Stimulated activated CD8-positive, alpha-beta memory T cell treated with anti-CD3 and anti-CD28 coated beads, Interleukin-12 subunit alpha, Interleukin-12 subunit beta, amount 100 ng/mL, for 24 hours (primary cell): ENCODE measurements around the gene SP9.

Experiments
- DNase-seq: peaks from one replicate; pipeline ENCODE4 v3.0.0-alpha.2; 2020; ENCODE audit errors: extremely low read depth

SP9 gene

DNA sequence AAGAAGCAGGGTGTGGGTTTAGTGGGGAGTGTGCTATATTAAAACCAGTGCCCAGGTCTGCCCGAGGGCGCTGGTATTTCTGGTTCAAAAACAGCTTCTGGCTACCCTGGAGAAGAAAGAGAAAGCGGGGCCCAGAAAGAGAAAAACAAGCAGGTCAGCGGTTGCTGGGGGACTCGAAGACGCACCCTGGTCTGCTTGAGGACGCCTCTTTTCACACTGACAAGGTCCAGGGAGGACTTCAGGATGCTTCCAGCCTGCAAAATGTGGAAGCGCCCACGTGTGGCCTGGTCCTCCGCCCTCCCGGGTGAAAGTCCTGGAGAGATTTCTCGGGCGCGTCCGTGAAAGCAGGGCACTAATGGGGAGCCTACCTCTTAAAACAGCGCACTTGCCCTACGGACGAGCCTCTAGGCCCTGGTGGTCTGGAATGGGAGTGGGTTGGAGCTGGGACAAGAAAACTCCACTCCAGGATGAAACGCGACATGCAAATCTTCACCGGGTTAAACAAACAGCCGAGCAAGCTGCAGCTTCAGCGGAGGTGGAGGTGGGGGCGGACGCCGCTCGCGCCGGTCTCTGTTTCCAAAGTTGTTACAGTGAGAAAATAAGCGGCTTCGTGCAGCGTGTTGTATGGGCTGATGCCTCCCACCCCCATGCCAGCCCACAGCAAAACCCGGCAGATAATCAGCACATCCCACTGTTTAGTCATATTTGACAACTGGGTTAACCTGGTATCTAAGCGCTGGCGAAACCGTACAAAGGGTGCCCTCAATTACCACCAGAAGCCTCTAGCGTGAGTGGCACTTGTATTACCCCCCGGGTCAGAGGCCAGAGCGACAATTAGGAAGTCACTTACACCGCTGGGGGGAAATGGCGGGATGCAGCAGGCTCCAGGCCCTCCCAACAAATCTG lies 1.1 kb upstream of the SP9 start:
- no peak for DNase-seq

DNA sequence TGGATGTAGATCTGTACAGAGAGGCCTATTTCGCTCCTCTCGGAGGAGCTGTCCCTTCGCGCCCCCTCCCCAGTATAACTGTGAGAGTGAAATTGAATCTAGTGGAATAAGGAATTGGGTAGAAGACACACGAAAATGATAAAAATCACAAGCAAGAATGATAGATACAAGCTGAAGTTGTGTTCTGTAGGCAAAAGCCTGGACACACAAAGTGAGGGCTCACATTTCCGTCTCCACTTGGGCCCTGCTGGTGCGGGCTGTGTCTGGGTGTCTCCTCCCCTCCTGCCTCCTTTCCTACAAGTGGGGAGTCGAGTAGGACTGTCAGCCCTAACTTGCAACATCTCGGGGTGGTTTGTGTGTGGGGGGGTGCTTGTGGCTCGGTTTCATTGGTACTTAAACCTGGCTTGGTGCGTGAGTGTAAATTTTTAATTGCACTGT lies 457 bp upstream of the SP9 start:
- no peak for DNase-seq

DNA sequence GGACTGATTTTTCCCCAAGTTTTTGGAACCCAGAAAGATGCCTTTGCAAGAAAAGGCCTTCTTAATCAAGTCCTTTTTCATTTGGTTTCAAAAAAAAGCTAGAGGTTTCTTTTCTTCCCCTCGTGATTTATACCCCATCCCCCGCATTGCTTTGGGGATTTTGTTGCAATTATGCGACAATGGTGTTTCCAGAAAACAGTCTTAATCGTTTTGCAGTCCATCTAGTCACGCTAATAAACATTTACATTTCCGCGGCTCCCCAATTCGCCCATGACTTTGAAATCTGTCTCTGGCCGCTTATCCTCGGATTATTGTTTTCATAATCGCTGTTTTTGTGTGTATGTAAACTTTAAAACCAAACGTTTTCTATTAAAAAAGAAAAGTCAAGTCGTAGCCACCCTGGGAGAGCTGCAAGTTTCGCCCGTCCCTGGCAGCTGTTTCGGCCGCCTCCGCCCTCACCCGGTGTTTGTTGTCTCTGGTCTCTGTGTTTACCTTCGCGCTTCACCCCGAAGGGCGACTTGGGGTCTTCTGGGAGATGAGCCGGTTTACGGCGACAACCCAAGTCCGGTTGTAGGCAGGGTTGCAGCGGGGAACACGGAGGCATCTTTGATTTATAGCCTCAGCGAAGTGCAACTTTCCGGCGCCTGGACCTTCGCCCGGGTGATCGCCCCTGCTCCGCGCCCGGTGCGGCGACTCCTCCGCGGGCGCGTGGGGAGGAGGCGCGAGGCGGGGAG lies 667 bp downstream of the SP9 start:
- DNase-seq = no peak

DNA sequence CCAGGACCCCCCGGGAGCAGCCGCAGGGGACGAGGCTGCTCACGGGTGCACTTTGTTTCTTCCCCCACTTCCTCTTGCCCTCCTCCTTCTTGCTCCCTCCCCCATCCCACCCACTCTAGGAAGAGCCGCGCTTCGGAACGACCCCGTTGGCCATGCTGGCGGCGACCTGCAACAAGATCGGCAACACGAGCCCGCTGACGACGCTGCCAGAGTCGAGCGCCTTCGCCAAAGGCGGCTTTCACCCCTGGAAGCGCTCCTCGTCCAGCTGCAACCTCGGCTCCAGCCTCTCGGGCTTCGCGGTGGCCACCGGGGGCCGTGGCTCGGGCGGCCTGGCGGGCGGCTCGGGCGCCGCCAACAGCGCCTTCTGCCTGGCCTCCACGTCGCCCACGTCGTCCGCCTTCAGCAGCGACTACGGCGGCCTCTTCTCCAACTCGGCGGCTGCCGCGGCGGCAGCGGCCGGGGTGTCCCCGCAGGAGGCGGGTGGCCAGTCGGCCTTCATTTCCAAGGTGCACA lies 1.3 kb downstream of the SP9 start:
- no peak for DNase-seq

DNA sequence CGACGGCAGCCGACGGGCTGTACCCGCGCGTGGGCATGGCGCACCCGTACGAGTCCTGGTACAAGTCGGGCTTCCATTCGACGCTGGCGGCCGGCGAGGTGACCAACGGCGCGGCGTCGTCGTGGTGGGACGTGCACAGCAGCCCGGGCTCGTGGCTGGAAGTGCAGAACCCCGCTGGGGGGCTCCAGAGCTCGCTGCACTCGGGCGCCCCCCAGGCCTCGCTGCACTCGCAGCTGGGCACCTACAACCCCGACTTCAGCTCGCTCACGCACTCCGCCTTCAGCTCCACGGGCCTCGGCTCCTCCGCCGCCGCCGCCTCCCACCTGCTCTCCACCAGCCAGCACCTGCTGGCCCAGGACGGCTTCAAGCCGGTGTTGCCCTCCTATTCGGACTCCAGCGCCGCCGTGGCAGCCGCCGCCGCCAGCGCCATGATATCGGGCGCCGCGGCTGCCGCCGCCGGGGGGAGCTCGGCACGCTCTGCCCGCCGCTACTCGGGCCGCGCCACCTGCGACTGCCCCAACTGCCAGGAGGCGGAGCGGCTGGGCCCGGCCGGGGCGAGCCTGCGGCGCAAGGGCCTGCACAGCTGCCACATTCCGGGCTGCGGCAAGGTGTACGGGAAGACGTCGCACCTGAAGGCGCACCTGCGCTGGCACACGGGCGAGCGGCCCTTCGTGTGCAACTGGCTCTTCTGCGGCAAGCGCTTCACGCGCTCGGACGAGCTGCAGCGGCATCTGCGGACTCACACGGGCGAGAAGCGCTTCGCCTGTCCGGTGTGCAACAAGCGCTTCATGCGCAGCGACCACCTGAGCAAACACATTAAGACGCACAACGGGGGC lies 2.0 kb downstream of the SP9 start:
- no peak for DNase-seq

GRCh38 chr2:174337337-174338146 lies 2.8 kb downstream of the SP9 start:
- no peak for DNase-seq

- DNase-seq = no peak
Measured at GRCh38 chr2:174338147-174338605, 3.4 kb downstream of the SP9 start.

GRCh38 chr2:174338671-174339560 lies 4.2 kb downstream of the SP9 start:
- no peak for DNase-seq

GRCh38 chr2:174339561-174340399 lies 5.0 kb downstream of the SP9 start:
- DNase-seq = no peak

DNA sequence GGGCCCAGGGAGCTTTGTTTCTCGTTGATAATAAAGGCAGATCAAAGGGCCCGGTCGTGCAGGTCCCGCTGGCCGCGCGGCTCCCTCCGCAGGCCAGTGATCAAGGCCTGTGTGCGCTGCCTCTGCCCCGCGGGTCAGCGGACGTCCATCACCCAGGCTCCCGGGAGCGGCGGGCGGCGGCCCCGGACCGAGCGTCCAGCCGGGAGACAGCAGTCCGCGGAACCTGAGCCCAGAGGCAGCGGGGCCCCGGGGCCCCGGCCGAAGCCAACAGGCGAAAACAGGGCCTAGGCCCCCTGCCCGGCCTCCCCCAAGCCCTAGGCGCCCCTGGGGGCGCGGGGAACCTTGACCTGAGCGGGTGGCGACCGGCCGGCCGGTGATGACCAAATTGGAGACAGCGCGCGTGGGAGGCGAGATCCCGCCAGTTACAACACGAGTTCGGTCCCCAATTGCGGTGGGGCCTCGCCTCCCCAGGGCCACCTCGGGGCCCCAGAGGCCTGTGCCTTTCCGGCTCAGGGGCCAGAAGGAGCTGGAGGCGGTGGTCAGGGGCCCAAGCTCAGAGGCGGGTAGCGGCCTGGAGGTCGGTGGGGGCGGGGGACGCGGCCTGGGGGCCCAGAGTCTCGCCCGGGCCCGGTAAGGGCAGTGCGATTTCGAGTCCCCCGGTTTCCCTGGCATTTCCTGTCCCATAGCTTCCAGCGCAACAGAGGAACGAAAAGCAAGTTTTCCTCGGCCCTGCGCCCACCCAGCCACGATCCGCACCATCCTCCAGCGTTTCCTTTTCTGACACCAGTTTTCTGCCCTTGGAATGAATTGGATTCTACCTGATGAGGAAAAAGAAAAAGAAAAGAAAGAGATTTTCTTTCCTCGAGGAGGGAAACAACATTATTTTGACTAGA lies 5.9 kb downstream of the SP9 start:
- no peak for DNase-seq

- peak; percentile 59 for DNase-seq
Measured at GRCh38 chr2:174341293-174341994, 6.7 kb downstream of the SP9 start.

DNA sequence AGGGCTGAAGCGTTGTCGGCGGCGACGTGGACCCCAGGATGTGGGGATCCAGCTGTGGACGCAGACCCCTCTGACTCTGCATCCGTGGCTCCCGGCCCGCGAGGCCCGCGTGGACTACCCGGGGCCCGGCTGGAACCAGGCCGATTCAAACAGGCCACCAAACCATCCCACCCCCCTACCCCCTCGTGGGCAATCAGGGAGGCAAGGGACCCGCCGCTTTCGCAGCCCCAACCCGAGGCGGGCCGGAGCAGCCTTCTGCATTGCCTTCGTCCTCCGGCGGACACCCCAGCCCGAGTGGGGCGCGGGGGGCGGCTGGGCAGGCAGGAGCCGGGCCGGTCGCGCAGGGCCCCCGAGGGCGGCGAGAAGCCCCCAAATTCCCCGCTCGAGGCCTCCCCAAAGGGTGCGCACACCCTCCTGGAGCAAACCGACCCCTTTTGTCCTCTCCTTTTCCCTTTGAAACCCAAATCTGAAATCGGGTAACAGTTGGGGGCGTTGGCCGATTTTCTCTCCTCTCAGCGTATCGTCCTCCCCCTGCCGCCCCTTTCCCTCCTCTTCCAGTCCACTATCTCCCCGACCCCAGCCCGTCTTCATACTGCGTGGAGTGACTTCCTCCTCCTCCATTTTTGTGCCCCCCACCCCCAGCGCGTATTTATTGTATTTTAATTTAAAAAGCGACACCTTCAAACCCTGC lies 7.4 kb downstream of the SP9 start:
- no peak for DNase-seq

- no peak for DNase-seq
Measured at GRCh38 chr2:174342686-174343342, 8.1 kb downstream of the SP9 start.

- no peak for DNase-seq
Measured at GRCh38 chr2:174343343-174343622, 8.5 kb downstream of the SP9 start.

- no peak for DNase-seq
Measured at GRCh38 chr2:174343623-174344455, 9.1 kb downstream of the SP9 start.
